K562 (cell line): ENCODE data around the gene SLFNL1. TPM values are rescaled to one million over a fixed set of nuclear protein-coding genes. Genes with fewer than 3 reads are reported as not detected.

ENCODE experiments used
- ZBTB17 ChIP-seq: fragments of 450-650 bp; formaldehyde crosslinking; IDR thresholded peaks from 2 replicates; pipeline ENCODE4 v1.4.0; 2020; ENCODE audit warnings: mild to moderate bottlenecking
- polyA plus RNA-seq, 8 experiments: library from polyadenylated mRNA; depleted of rRNA in 4 of 8; stranded (reverse) in 5 of 8; unstranded in 3 of 8; fragments of >200 nt; fragmentation: Nextera tagmentation in 2 of 8; fragmentation: Illumina TruSeq in 1 of 8; extraction: Ambion mirVana in 2 of 8; extraction: Trizol in 1 of 8; gene quantifications; 2 replicates each; pipeline versions ENCODE4 v1.2.1 to v1.2.3, GENCODE V29; 2011 to 2014; ENCODE audit warnings: inconsistent platforms in 1 of 8, missing spikeins in 1 of 8
- total RNA-seq, 7 experiments: library from RNA; depleted of rRNA in 6 of 7; stranded (reverse); fragments of >200 nt in 6 of 7; fragmentation: Illumina TruSeq in 2 of 7; extraction: Trizol in 2 of 7; gene quantifications; 2 replicates each; pipeline versions ENCODE4 v1.2.1 to v1.2.3, GENCODE V29; 2011 to 2021; ENCODE audit warnings: low replicate concordance in 1 of 7
- TF ChIP-seq, protein P1 (sequence below): sonication (generic); formaldehyde crosslinking; IDR thresholded peaks from 2 replicates; pipeline ENCODE4 v1.8.1; 2023; ENCODE audit warnings: mild to moderate bottlenecking, missing genetic modification reagents, moderate library complexity
- TF ChIP-seq, protein P2 (sequence below): fragments of 250-450 bp; sonication (Bioruptor Pico); IDR thresholded peaks from 2 replicates; pipeline ENCODE4 v1.6.1; 2021; ENCODE audit warnings: mild to moderate bottlenecking
- TF ChIP-seq, protein P3 (sequence below), 2 experiments: fragments of 450-650 bp in 1 of 2; IDR thresholded peaks; 2 replicates each; pipeline ENCODE4 v1.6.1; 2011 to 2017; ENCODE audit warnings: low read depth in 2 of 2, antibody characterized with exemption in 1 of 2, borderline replicate concordance in 1 of 2, low read length in 1 of 2, mild to moderate bottlenecking in 1 of 2, mixed read lengths in 1 of 2; ENCODE audit not compliant: control insufficient read depth in 1 of 2
- TF ChIP-seq, protein P4 (sequence below): fragments of 200-600 bp; sonication (generic); IDR thresholded peaks from one replicate; pipeline ENCODE4 v1.6.1; 2012; ENCODE audit warnings: mild to moderate bottlenecking, low read depth, low read length, inconsistent platforms

The SLFNL1 gene
- total and polyA plus RNA-seq, 9 of the 15 experiments (the other 6 are each of a cell fraction or from before 2014, with no cell fraction given) = 0.05 to 0.14 (median 0.06) TPM; not detected in 5

GRCh38 chr1:40974945-40975344 lies 46.6 kb downstream of the SLFNL1 start (continued):
- TF ChIP-seq, protein P1, sequence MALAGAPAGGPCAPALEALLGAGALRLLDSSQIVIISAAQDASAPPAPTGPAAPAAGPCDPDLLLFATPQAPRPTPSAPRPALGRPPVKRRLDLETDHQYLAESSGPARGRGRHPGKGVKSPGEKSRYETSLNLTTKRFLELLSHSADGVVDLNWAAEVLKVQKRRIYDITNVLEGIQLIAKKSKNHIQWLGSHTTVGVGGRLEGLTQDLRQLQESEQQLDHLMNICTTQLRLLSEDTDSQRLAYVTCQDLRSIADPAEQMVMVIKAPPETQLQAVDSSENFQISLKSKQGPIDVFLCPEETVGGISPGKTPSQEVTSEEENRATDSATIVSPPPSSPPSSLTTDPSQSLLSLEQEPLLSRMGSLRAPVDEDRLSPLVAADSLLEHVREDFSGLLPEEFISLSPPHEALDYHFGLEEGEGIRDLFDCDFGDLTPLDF (CRISPR knock-in tag) = no peak
- TF ChIP-seq, protein P2, sequence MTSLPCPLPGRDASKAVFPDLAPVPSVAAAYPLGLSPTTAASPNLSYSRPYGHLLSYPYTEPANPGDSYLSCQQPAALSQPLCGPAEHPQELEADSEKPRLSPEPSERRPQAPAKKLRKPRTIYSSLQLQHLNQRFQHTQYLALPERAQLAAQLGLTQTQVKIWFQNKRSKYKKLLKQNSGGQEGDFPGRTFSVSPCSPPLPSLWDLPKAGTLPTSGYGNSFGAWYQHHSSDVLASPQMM = no peak
- TF ChIP-seq ZBTB17 (CRISPR knock-in tag) = 0 out of 2 replicates have a peak, but pooled peaks have one; percentile 56
- TF ChIP-seq, protein P3, sequence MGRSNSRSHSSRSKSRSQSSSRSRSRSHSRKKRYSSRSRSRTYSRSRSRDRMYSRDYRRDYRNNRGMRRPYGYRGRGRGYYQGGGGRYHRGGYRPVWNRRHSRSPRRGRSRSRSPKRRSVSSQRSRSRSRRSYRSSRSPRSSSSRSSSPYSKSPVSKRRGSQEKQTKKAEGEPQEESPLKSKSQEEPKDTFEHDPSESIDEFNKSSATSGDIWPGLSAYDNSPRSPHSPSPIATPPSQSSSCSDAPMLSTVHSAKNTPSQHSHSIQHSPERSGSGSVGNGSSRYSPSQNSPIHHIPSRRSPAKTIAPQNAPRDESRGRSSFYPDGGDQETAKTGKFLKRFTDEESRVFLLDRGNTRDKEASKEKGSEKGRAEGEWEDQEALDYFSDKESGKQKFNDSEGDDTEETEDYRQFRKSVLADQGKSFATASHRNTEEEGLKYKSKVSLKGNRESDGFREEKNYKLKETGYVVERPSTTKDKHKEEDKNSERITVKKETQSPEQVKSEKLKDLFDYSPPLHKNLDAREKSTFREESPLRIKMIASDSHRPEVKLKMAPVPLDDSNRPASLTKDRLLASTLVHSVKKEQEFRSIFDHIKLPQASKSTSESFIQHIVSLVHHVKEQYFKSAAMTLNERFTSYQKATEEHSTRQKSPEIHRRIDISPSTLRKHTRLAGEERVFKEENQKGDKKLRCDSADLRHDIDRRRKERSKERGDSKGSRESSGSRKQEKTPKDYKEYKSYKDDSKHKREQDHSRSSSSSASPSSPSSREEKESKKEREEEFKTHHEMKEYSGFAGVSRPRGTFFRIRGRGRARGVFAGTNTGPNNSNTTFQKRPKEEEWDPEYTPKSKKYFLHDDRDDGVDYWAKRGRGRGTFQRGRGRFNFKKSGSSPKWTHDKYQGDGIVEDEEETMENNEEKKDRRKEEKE (IDR thresholded peaks at IDR 0.05; ENCODE audit: borderline replicate concordance in 1 of 2, control insufficient read depth in 1 of 2, low read depth in 2 of 2, low read length in 1 of 2) = 0 out of 4 replicates have a peak, but pooled peaks of 1 of the 2 experiments have one; percentile 11
- TF ChIP-seq, protein P4, sequence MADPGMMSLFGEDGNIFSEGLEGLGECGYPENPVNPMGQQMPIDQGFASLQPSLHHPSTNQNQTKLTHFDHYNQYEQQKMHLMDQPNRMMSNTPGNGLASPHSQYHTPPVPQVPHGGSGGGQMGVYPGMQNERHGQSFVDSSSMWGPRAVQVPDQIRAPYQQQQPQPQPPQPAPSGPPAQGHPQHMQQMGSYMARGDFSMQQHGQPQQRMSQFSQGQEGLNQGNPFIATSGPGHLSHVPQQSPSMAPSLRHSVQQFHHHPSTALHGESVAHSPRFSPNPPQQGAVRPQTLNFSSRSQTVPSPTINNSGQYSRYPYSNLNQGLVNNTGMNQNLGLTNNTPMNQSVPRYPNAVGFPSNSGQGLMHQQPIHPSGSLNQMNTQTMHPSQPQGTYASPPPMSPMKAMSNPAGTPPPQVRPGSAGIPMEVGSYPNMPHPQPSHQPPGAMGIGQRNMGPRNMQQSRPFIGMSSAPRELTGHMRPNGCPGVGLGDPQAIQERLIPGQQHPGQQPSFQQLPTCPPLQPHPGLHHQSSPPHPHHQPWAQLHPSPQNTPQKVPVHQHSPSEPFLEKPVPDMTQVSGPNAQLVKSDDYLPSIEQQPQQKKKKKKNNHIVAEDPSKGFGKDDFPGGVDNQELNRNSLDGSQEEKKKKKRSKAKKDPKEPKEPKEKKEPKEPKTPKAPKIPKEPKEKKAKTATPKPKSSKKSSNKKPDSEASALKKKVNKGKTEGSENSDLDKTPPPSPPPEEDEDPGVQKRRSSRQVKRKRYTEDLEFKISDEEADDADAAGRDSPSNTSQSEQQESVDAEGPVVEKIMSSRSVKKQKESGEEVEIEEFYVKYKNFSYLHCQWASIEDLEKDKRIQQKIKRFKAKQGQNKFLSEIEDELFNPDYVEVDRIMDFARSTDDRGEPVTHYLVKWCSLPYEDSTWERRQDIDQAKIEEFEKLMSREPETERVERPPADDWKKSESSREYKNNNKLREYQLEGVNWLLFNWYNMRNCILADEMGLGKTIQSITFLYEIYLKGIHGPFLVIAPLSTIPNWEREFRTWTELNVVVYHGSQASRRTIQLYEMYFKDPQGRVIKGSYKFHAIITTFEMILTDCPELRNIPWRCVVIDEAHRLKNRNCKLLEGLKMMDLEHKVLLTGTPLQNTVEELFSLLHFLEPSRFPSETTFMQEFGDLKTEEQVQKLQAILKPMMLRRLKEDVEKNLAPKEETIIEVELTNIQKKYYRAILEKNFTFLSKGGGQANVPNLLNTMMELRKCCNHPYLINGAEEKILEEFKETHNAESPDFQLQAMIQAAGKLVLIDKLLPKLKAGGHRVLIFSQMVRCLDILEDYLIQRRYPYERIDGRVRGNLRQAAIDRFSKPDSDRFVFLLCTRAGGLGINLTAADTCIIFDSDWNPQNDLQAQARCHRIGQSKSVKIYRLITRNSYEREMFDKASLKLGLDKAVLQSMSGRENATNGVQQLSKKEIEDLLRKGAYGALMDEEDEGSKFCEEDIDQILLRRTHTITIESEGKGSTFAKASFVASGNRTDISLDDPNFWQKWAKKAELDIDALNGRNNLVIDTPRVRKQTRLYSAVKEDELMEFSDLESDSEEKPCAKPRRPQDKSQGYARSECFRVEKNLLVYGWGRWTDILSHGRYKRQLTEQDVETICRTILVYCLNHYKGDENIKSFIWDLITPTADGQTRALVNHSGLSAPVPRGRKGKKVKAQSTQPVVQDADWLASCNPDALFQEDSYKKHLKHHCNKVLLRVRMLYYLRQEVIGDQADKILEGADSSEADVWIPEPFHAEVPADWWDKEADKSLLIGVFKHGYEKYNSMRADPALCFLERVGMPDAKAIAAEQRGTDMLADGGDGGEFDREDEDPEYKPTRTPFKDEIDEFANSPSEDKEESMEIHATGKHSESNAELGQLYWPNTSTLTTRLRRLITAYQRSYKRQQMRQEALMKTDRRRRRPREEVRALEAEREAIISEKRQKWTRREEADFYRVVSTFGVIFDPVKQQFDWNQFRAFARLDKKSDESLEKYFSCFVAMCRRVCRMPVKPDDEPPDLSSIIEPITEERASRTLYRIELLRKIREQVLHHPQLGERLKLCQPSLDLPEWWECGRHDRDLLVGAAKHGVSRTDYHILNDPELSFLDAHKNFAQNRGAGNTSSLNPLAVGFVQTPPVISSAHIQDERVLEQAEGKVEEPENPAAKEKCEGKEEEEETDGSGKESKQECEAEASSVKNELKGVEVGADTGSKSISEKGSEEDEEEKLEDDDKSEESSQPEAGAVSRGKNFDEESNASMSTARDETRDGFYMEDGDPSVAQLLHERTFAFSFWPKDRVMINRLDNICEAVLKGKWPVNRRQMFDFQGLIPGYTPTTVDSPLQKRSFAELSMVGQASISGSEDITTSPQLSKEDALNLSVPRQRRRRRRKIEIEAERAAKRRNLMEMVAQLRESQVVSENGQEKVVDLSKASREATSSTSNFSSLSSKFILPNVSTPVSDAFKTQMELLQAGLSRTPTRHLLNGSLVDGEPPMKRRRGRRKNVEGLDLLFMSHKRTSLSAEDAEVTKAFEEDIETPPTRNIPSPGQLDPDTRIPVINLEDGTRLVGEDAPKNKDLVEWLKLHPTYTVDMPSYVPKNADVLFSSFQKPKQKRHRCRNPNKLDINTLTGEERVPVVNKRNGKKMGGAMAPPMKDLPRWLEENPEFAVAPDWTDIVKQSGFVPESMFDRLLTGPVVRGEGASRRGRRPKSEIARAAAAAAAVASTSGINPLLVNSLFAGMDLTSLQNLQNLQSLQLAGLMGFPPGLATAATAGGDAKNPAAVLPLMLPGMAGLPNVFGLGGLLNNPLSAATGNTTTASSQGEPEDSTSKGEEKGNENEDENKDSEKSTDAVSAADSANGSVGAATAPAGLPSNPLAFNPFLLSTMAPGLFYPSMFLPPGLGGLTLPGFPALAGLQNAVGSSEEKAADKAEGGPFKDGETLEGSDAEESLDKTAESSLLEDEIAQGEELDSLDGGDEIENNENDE = no peak
